GM12872 (cell line): ENCODE measurements around the gene CADM2.

Experiments
- CTCF ChIP-seq: IDR thresholded peaks from 3 replicates; pipeline ENCODE4 v1.5.1; 2011; ENCODE audit warnings: low read depth, mild to moderate bottlenecking, low read length, moderate library complexity; ENCODE audit not compliant: insufficient read depth

CADM2 gene

GRCh38 chr3:85697156-85697555, 738.4 kb downstream of the CADM2 start:
- TF ChIP-seq CTCF, result no peak

GRCh38 chr3:85706130-85706529, 747.3 kb downstream of the CADM2 start:
- no peak for TF ChIP-seq CTCF

- no peak for TF ChIP-seq CTCF
Observed at GRCh38 chr3:85709346-85709892, 750.6 kb downstream of the CADM2 start.

GRCh38 chr3:85710490-85710889, 751.7 kb downstream of the CADM2 start:
- no peak for TF ChIP-seq CTCF

GRCh38 chr3:85721409-85722145, 762.8 kb downstream of the CADM2 start:
- TF ChIP-seq CTCF, result no peak

GRCh38 chr3:85725809-85726208, 767.0 kb downstream of the CADM2 start:
- no peak for TF ChIP-seq CTCF

GRCh38 chr3:85726241-85726640, 767.5 kb downstream of the CADM2 start:
- no peak for TF ChIP-seq CTCF

- TF ChIP-seq CTCF, result no peak
Observed at GRCh38 chr3:85737846-85738245, 779.1 kb downstream of the CADM2 start.
